Suprapubic skin (tissue), 4 donors: ENCODE results near the gene CCDC57. TPM values are rescaled to one million over a fixed set of nuclear protein-coding genes. Genes with fewer than 3 reads are reported as not detected.

Source experiments
- DNase-seq, 2 donors: peaks; one replicate each; pipeline ENCODE4 v3.0.0-alpha.2; 2019; ENCODE audit warnings: low spot score in 2 of 2
- H3K27ac ChIP-seq: fragments of 200-600 bp; sonication (generic); one replicate; pipeline ENCODE4 v1.5.1; 2019
- H3K27me3 ChIP-seq: fragments of 200-600 bp; sonication (generic); one replicate; pipeline ENCODE4 v1.5.1; 2019
- H3K36me3 ChIP-seq: fragments of 200-600 bp; sonication (generic); one replicate; pipeline ENCODE4 v1.5.1; 2019
- H3K4me1 ChIP-seq: fragments of 200-600 bp; sonication (generic); one replicate; pipeline ENCODE4 v1.5.1; 2019
- H3K4me3 ChIP-seq: fragments of 200-600 bp; sonication (generic); one replicate; pipeline ENCODE4 v1.5.1; 2019; ENCODE audit warnings: mild to moderate bottlenecking
- H3K9me3 ChIP-seq: fragments of 200-600 bp; sonication (generic); one replicate; pipeline ENCODE4 v1.5.1; 2019
- CTCF ChIP-seq, 2 donors: fragments of 200-600 bp in 1 of 2; fragments of 450-650 bp in 1 of 2; sonication (generic) in 1 of 2; IDR thresholded peaks; one replicate each; pipeline ENCODE4 v1.5.1; 2016 to 2019; ENCODE audit warnings: antibody characterized with exemption in 2 of 2, mild to moderate bottlenecking in 1 of 2, moderate library complexity in 1 of 2
- EP300 ChIP-seq: sonication (generic); formaldehyde crosslinking; IDR thresholded peaks from one replicate; pipeline ENCODE4 v1.6.1; 2017; ENCODE audit warnings: antibody characterized with exemption
- POLR2A ChIP-seq, 2 donors: fragments of 450-650 bp; IDR thresholded peaks; one replicate each; pipeline ENCODE4 v1.6.1; 2017; ENCODE audit warnings: antibody characterized with exemption in 2 of 2, mild to moderate bottlenecking in 2 of 2, moderate library complexity in 2 of 2
- POLR2AphosphoS5 ChIP-seq, 3 donors: sonication (generic); formaldehyde crosslinking; IDR thresholded peaks; one replicate each; pipeline ENCODE4 v1.6.1; 2017; ENCODE audit warnings: antibody characterized with exemption in 3 of 3
- whole genome bisulfite sequencing: methylation state at CpG from one replicate; pipeline ENCODE4 v1.1.5; 2018; 5-methylcytosine and 5-hydroxymethylcytosine counted together
- total RNA-seq, 4 donors: library from RNA; depleted of rRNA; stranded (reverse); fragments of >200 nt; gene quantifications; one replicate each; pipeline ENCODE4 v1.1.0, GENCODE V29; 2016

The CCDC57 gene
- total RNA-seq, 4 donors from 2014 or later: 16.1 to 29.8 (median 20.3) TPM

GRCh38 chr17:82252511-82253178 is 40.0 kb upstream of the CCDC57 start:
- WGBS: 92% methylated on average over 22 of the region's 28 CpGs
- Histone ChIP-seq H3K27me3 (no peaks in the 10 kb centered on the region), H3K4me3 (no peak overlapping the region), H3K36me3 (peaks cover 99% of the 10 kb centered on the region), H3K4me1 (peaks cover 7% of the 10 kb centered on the region), H3K9me3 (no peaks in the 10 kb centered on the region), H3K27ac (no peak overlapping the region)
- TF ChIP-seq CTCF (IDR thresholded peaks at IDR 0.05) (no peak), POLR2AphosphoS5 (IDR thresholded peaks at IDR 0.05) (no peak), POLR2A (IDR thresholded peaks at IDR 0.05) (no peak), EP300 (no peak)
- DNase-seq: no peak

GRCh38 chr17:82250868-82251500 is 38.3 kb upstream of the CCDC57 start:
- WGBS: 85% methylated on average over 25 of the region's 25 CpGs
- no peak for DNase-seq
- Histone ChIP-seq H3K4me1 (peaks cover 20% of the 10 kb centered on the region), H3K27me3 (no peaks in the 10 kb centered on the region), H3K36me3 (peaks cover 99% of the 10 kb centered on the region), H3K4me3 (no peak overlapping the region), H3K27ac (no peak overlapping the region), H3K9me3 (no peaks in the 10 kb centered on the region)
- TF ChIP-seq POLR2A (IDR thresholded peaks at IDR 0.05): no peak
- TF ChIP-seq CTCF (IDR thresholded peaks at IDR 0.05): no peak
- no peak for TF ChIP-seq POLR2AphosphoS5 (IDR thresholded peaks at IDR 0.05)
- TF ChIP-seq EP300: no peak

GRCh38 chr17:82249896-82250581 is 37.4 kb upstream of the CCDC57 start:
- 87% methylated on average over 14 of the region's 33 CpGs for WGBS
- H3K4me3 ChIP-seq: no peak overlapping the region
- H3K9me3 ChIP-seq: no peaks in the 10 kb centered on the region
- TF ChIP-seq CTCF (IDR thresholded peaks at IDR 0.05) (no peak), POLR2AphosphoS5 (IDR thresholded peaks at IDR 0.05) (no peak), EP300 (no peak), POLR2A (IDR thresholded peaks at IDR 0.05) (no peak)
- DNase-seq: no peak
- no peaks in the 10 kb centered on the region for H3K27me3 ChIP-seq
- no peak overlapping the region for H3K27ac ChIP-seq
- H3K4me1 ChIP-seq: peaks cover 29% of the 10 kb centered on the region
- H3K36me3 ChIP-seq: peaks cover 99% of the 10 kb centered on the region

GRCh38 chr17:82248815-82249674 is 36.4 kb upstream of the CCDC57 start:
- H3K27ac ChIP-seq: no peak overlapping the region
- TF ChIP-seq POLR2A (IDR thresholded peaks at IDR 0.05): no peak
- TF ChIP-seq CTCF (IDR thresholded peaks at IDR 0.05): no peak
- TF ChIP-seq EP300: no peak
- TF ChIP-seq POLR2AphosphoS5 (IDR thresholded peaks at IDR 0.05): no peak
- no peaks in the 10 kb centered on the region for H3K27me3 ChIP-seq
- H3K9me3 ChIP-seq: no peaks in the 10 kb centered on the region
- DNase-seq: no peak
- H3K4me1 ChIP-seq: peaks cover 29% of the 10 kb centered on the region
- H3K36me3 ChIP-seq: peaks cover 100% of the 10 kb centered on the region
- no peak overlapping the region for H3K4me3 ChIP-seq
- 94% methylated on average over 41 of the region's 54 CpGs for WGBS
